HepG2 (cell line): ENCODE results near the gene ZSCAN4. TPM values are rescaled to one million over a fixed set of nuclear protein-coding genes. Genes with fewer than 3 reads are reported as not detected.

ENCODE experiments used
- ATAC-seq: fragments of 200-7000 bp; cut with Tn5 transposase; 3 replicates; pipeline ENCODE4 v1.9.1; 2020; ENCODE audit warnings: mild to moderate bottlenecking, moderate library complexity
- BruUV-seq: library from RNA; stranded (reverse); fragments of 400-500 nt; replicated peaks from 2 replicates; lab custom pipeline; 2021; lab: Mats Ljungman, UMichigan
- CTCF ChIA-PET: fragments of 300-600 bp; formaldehyde crosslinking; extraction: SDS; loops from one replicate; lab custom pipeline; 2021; ENCODE audit warnings: low total read pairs, inconsistent platforms, low intra/inter-chr PET ratio; lab: Yijun Ruan, JAX
- POLR2A ChIA-PET: fragments of 350-600 bp; sonication (Branson Sonifier 250); formaldehyde crosslinking; loops from one replicate; lab custom pipeline; 2020; ENCODE audit warnings: antibody characterized with exemption, inconsistent platforms; lab: Yijun Ruan, JAX
- DNase-seq: peaks from one replicate; pipeline ENCODE4 v3.0.0-alpha.2; 2015; ENCODE audit warnings: low spot score
- FAIRE-seq: peaks from 3 replicates; lab custom pipeline; 2011; peaks lifted over from hg19 to GRCh38; lab: Jason Lieb, UNC
- H2AFZ ChIP-seq: one replicate; pipeline ENCODE4 v1.6.1; 2011; ENCODE audit warnings: low read length, inconsistent platforms
- H3K27ac ChIP-seq: fragments of 300-600 bp; 3 replicates; pipeline ENCODE4 v1.8.0; 2011; ENCODE audit warnings: mixed run types, mild to moderate bottlenecking, mixed read lengths, low read length, inconsistent platforms; ENCODE audit not compliant: insufficient read depth; ENCODE audit errors: extremely low read length
- H3K27me3 ChIP-seq, 2 experiments: fragments of 200-600 bp in 1 of 2; 2 replicates in 1 of 2; 3 replicates in 1 of 2; pipeline versions ENCODE4 v1.6.0 to v1.8.0; 2011; ENCODE audit warnings: low read length in 2 of 2, mild to moderate bottlenecking in 2 of 2, moderate library complexity in 2 of 2, inconsistent platforms in 1 of 2; ENCODE audit not compliant: insufficient read depth in 2 of 2, control insufficient read depth in 1 of 2
- H3K36me3 ChIP-seq, 2 experiments: fragments of 200-600 bp in 1 of 2; replicated peaks in 1 of 2; 2 replicates in 1 of 2; 3 replicates in 1 of 2; pipeline versions ENCODE4 v1.5.1 to v1.8.0; 2011; ENCODE audit warnings: low read length in 2 of 2, inconsistent platforms in 1 of 2; ENCODE audit not compliant: insufficient read depth in 2 of 2, control insufficient read depth in 1 of 2
- H3K4me1 ChIP-seq: 2 replicates; pipeline ENCODE4 v1.5.1; 2012; ENCODE audit warnings: low read length, inconsistent platforms; ENCODE audit not compliant: insufficient read depth
- H3K4me2 ChIP-seq: 2 replicates; pipeline ENCODE4 v1.6.0; 2011; ENCODE audit warnings: low read depth, low read length, inconsistent platforms
- H3K4me3 ChIP-seq, 3 experiments: fragments of 200-600 bp in 1 of 3; sonication (generic), shearing (Covaris generic) in 1 of 3; replicated peaks in 1 of 3; 2 replicates each; pipeline ENCODE4 v1.5.1; 2011 to 2016; ENCODE audit warnings: low read length in 3 of 3, inconsistent platforms in 2 of 3, low read depth in 2 of 3, mild to moderate bottlenecking in 2 of 3, control low read depth in 1 of 3, mixed read lengths in 1 of 3; ENCODE audit not compliant: insufficient read depth in 1 of 3
- H3K79me2 ChIP-seq: one replicate; pipeline ENCODE4 v1.6.1; 2011; ENCODE audit warnings: low read length, inconsistent platforms; ENCODE audit not compliant: insufficient read depth
- H3K9ac ChIP-seq: 2 replicates; pipeline ENCODE4 v1.6.0; 2011; ENCODE audit warnings: mild to moderate bottlenecking, low read depth, low read length, inconsistent platforms; ENCODE audit not compliant: insufficient read depth
- H3K9me3 ChIP-seq: 2 replicates; pipeline ENCODE4 v1.5.1; 2012; ENCODE audit warnings: mild to moderate bottlenecking, low read length
- H4K20me1 ChIP-seq: 2 replicates; pipeline ENCODE4 v1.6.0; 2011; ENCODE audit warnings: inconsistent platforms, mild to moderate bottlenecking, low read length, moderate library complexity; ENCODE audit not compliant: insufficient read depth
- DZIP1 ChIP-seq: sonication (generic); formaldehyde crosslinking; IDR thresholded peaks from 2 replicates; pipeline ENCODE4 v1.5.0; 2020; ENCODE audit warnings: mild to moderate bottlenecking, missing genetic modification reagents
- HOMEZ ChIP-seq: IDR thresholded peaks from 2 replicates; pipeline ENCODE4 v1.6.1; 2016; ENCODE audit warnings: low read depth
- KDM4B ChIP-seq: sonication (generic); formaldehyde crosslinking; IDR thresholded peaks from 2 replicates; pipeline ENCODE4 v1.4.0; 2020; ENCODE audit warnings: missing genetic modification reagents
- NFKB2 ChIP-seq: sonication (generic); formaldehyde crosslinking; IDR thresholded peaks from 2 replicates; pipeline ENCODE4 v1.4.0; 2020; ENCODE audit warnings: missing genetic modification reagents, borderline replicate concordance
- NFKBIZ ChIP-seq: IDR thresholded peaks from 2 replicates; pipeline ENCODE4 v1.6.1; 2018; ENCODE audit warnings: missing genetic modification reagents, missing compliant biosample characterization
- RBFOX2 ChIP-seq: fragments of 200-400 bp; formaldehyde crosslinking; IDR thresholded peaks from 2 replicates; pipeline ENCODE4 v1.6.1; 2017; ENCODE audit warnings: low read depth, mild to moderate bottlenecking, low read length
- RORA ChIP-seq: sonication (generic); formaldehyde crosslinking; IDR thresholded peaks from 2 replicates; pipeline ENCODE4 v1.5.0; 2020; ENCODE audit warnings: mild to moderate bottlenecking, missing genetic modification reagents, moderate library complexity
- SIX4 ChIP-seq: sonication (generic); formaldehyde crosslinking; IDR thresholded peaks from 2 replicates; pipeline ENCODE4 v1.4.0; 2020; ENCODE audit warnings: missing genetic modification reagents
- TOPORS ChIP-seq: sonication (generic); formaldehyde crosslinking; IDR thresholded peaks from 2 replicates; pipeline ENCODE4 v1.8.0; 2023; ENCODE audit warnings: mild to moderate bottlenecking, missing genetic modification reagents
- ZKSCAN1 ChIP-seq: fragments of 150-350 bp; IDR thresholded peaks from 2 replicates; pipeline ENCODE4 v1.6.1; 2014; ENCODE audit warnings: low read length
- ZNF180 ChIP-seq: sonication (generic); formaldehyde crosslinking; IDR thresholded peaks from 2 replicates; pipeline ENCODE4 v1.4.0; 2020; ENCODE audit warnings: low read depth, missing genetic modification reagents, borderline replicate concordance
- ZNF431 ChIP-seq: sonication (generic); formaldehyde crosslinking; IDR thresholded peaks from 2 replicates; pipeline ENCODE4 v1.9.0; 2022; ENCODE audit warnings: missing genetic modification reagents, low read depth, mild to moderate bottlenecking, borderline replicate concordance
- ZNF501 ChIP-seq: sonication (generic); formaldehyde crosslinking; IDR thresholded peaks from 2 replicates; pipeline ENCODE4 v1.5.1; 2020; ENCODE audit warnings: mild to moderate bottlenecking, moderate library complexity, missing genetic modification reagents
- ZNF740 ChIP-seq: sonication (generic); formaldehyde crosslinking; IDR thresholded peaks from 2 replicates; pipeline ENCODE4 v1.4.0; 2020; ENCODE audit warnings: missing genetic modification reagents
- ZNF788 ChIP-seq: sonication (generic); formaldehyde crosslinking; IDR thresholded peaks from 2 replicates; pipeline ENCODE4 v1.5.0; 2020; ENCODE audit warnings: mild to moderate bottlenecking, missing genetic modification reagents, borderline replicate concordance
- in situ Hi-C: cut with HindIII; loops from 2 replicates; pipeline ENCODE4 v1.10.0; 2017; ENCODE audit warnings: low pct_unique_long_range_greater_than_20kb; ENCODE audit not compliant: extremely low pct_ligation_motif_present
- intact Hi-C: fragments of 100-400 bp; cut with micrococcal nuclease; formaldehyde crosslinking; loops from one replicate; pipeline ENCODE4 v1.10.0; 2022; ENCODE audit not compliant: unreplicated experiment
- polyA plus RNA-seq, 8 experiments: library from polyadenylated mRNA; depleted of rRNA in 3 of 8; stranded (reverse) in 7 of 8; unstranded in 1 of 8; fragments of >200 nt; fragmentation: Illumina TruSeq in 4 of 8; extraction: Trizol in 4 of 8; gene quantifications; 2 replicates each; pipeline versions ENCODE4 v1.2.1 to v1.2.3, GENCODE V29; 2011 to 2016; ENCODE audit warnings: low read depth in 4 of 8, missing spikeins in 1 of 8, mixed read lengths in 1 of 8; ENCODE audit not compliant: insufficient read depth in 1 of 8
- total RNA-seq, 5 experiments: library from RNA; depleted of rRNA; stranded (reverse); fragments of >200 nt; fragmentation: Illumina TruSeq; extraction: Trizol; gene quantifications; 2 replicates each; pipeline ENCODE4 v1.2.3, GENCODE V29; 2016; ENCODE audit warnings: low read depth in 1 of 5

ZSCAN4 gene
- total and polyA plus RNA-seq, 2 of the 13 experiments (the other 11 are each of a cell fraction or from before 2014, with no cell fraction given): 0.60 to 0.73 TPM

- Histone ChIP-seq H3K4me3 (no peak overlapping the region), H3K79me2 (peaks cover 16% of the 10 kb centered on the region), H2AFZ (no peak overlapping the region), H3K9ac (no peak overlapping the region), H3K4me2 (no peak overlapping the region), H3K27me3 (no peaks in the 10 kb centered on the region), H3K9me3 (no peaks in the 10 kb centered on the region), H4K20me1 (no peaks in the 10 kb centered on the region; the same call in 1 of the 2 replicates), H3K27ac (no peak overlapping the region), H3K4me1 (peaks cover 2% of the 10 kb centered on the region; the same call in 1 of the 2 replicates), H3K36me3 (peaks cover 32 to 60% of the 10 kb centered on the region in 2 experiments)
- TF ChIP-seq RORA (CRISPR knock-in tag) (no peak), ZNF788 (no peak), KDM4B (CRISPR knock-in tag) (no peak), TOPORS (no peak), ZNF431 (CRISPR knock-in tag) (no peak), HOMEZ (CRISPR knock-in tag) (no peak), NFKBIZ (CRISPR knock-in tag) (no peak), ZNF501 (CRISPR knock-in tag) (no peak), NFKB2 (CRISPR knock-in tag) (no peak), ZNF740 (no peak), DZIP1 (CRISPR knock-in tag) (no peak), ZKSCAN1 (no peak), ZNF180 (no peak), RBFOX2 (no peak), SIX4 (CRISPR knock-in tag) (no peak)
- in situ Hi-C loops (no loop called here), intact Hi-C loops (no loop called here)
- POLR2A ChIA-PET: interaction anchor here (1.2 kb wide), 1 partner anchor 10 kb away, joined by 3 read pairs; the partner anchor contains the start of gene ZNF211
- BruUV-seq: no TSS peak
- ATAC-seq: no peak
- DNase-seq: no peak
- FAIRE-seq: no peak
- CTCF ChIA-PET: no interaction called here
Observed at GRCh38 chr19:57623091-57623490, 45.6 kb upstream of the ZSCAN4 start.
